ENCODE measurements around the gene KCNQ5.
"Not testable (repeated sequence)": the region's sequence is repeated elsewhere in the genome, so short reads cannot be mapped to it uniquely, and the experiment has no call there.

KCNQ5 gene

DNA sequence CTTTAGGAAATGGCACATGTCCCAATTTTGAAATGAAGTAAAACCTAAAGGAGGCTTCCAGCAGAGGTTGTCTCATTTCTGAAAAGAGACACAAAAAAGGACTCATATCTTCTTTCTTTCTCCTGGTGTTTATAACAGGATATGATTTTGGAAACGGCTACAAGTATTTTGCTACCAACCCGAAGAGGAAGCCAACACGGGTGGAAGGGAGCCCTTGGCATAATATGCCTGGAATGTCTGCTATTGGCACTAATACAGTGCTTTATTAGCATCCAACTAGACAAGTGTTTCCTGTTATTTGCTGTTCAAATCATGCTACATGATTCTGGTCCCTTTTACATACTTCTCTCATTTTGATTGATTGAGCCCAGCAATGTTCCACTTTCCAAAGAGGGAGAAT, 612.1 kb downstream of the KCNQ5 start:
- not testable (repeated sequence) for H3K27me3 Mint-ChIP-seq; H3K36me3 Mint-ChIP-seq; H3K27ac Mint-ChIP-seq; H3K4me3 Mint-ChIP-seq; H3K9me3 Mint-ChIP-seq (ENCODE audit: low read depth); H3K4me1 Mint-ChIP-seq (ENCODE audit: low read depth)

DNA sequence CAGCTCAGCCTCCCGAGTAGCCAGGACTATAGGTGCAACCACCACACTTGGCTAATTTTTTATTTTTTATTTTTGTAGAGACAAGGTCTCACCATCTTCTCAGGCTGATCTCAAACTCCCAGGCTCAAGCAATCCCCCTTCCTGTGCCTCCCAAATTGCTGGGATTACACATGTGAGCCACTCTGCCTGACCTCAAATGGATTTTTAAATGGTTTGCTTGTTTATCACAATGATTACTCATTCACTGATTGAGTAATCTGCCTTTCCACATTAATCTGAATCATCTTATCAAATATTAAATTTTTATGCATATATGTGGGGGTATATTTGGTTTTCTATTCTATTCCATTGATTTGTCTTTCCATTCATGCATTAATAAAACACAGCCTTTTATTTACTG, 612.9 kb downstream of the KCNQ5 start:
- H3K27ac Mint-ChIP-seq = no peak overlapping the region
- no peaks in the 10 kb centered on the region for H3K27me3 Mint-ChIP-seq
- H3K9me3 Mint-ChIP-seq (ENCODE audit: low read depth) = no peaks in the 10 kb centered on the region
- H3K4me3 Mint-ChIP-seq = no peak overlapping the region
- H3K36me3 Mint-ChIP-seq = no peaks in the 10 kb centered on the region
- H3K4me1 Mint-ChIP-seq (ENCODE audit: low read depth) = no peaks in the 10 kb centered on the region

DNA sequence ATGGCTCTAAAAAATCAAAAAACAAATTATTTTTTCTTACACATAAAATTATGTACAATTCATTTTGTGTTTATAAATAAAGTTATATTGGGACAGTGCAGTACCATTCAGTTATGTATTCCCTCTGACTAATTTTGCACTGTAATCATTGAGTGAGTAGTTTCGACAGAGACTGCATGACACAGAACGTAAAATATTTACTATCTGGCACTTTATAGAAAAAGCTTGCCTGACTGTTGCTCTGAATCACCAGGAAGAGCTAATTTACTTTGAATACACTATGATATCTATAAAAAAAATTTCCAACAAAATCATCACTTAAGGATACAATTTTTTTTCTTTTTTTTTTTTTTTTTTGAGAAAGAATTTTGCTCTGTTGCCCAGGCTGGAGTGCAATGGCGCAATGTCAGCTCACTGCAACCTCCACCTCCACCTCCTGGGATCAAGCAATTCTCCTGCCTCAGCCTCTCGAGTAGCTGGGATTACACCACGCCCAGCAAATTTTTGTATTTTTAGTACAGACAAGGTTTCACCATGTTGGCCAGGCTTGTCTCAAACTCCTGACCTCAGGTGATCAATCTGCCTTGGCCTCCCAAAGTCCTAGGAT, 614.4 kb downstream of the KCNQ5 start:
- H3K27me3 Mint-ChIP-seq = no peaks in the 10 kb centered on the region

DNA sequence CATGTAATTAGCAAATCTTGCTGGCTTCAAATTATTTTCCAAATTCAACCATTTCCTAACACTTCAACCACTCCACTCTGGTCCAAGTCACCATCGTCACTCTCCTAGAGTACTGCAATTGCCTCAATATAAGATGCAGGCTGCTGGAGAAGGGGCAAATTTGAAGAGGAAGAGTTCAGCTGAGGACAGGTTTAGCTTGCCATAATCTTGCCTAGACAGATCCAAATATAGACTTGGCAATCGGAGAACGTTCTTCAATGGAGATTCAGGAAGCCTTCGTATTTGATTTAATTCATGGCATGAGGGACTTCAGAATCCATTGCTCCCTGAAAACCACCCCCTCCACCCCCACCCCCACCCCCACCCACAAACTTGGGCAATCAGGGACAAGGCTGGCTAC, 618.9 kb downstream of the KCNQ5 start:
- Mint-ChIP-seq H3K27ac (no peak overlapping the region), H3K27me3 (no peaks in the 10 kb centered on the region), H3K4me1 (ENCODE audit: low read depth) (no peaks in the 10 kb centered on the region), H3K9me3 (ENCODE audit: low read depth) (no peaks in the 10 kb centered on the region), H3K4me3 (no peak overlapping the region), H3K36me3 (peaks cover 2% of the 10 kb centered on the region)

More for the DNA sequence above, 614.4 kb downstream of the KCNQ5 start:
- Mint-ChIP-seq H3K4me3 (no peak overlapping the region), H3K9me3 (ENCODE audit: low read depth) (no peaks in the 10 kb centered on the region), H3K36me3 (peaks cover 2% of the 10 kb centered on the region), H3K27ac (no peak overlapping the region), H3K4me1 (ENCODE audit: low read depth) (no peaks in the 10 kb centered on the region)

DNA sequence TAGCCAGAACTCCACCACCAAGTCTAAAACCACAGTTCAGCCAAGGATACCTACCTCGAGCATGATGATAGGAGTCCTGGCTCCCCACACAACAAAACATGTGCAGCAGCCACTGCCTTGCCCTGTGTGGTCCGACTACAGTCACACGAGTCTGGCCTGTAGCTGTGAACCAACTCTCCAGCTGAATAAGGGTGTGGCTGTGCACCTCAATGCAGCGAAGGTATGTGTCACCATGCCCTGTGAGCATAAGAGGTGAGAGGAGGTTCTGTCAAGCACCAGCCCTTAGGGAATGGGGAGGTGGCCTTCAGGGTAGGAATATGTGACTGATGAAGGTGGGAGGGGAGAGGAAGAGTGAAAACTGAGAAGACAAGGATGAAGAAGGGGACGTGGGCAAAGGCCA, 620.1 kb downstream of the KCNQ5 start:
- Mint-ChIP-seq H3K4me1 (ENCODE audit: low read depth) (no peaks in the 10 kb centered on the region), H3K9me3 (ENCODE audit: low read depth) (no peaks in the 10 kb centered on the region), H3K36me3 (peaks cover 2% of the 10 kb centered on the region), H3K27ac (no peak overlapping the region), H3K4me3 (no peak overlapping the region), H3K27me3 (no peaks in the 10 kb centered on the region)
